HL-60 (cell line): Measurements from ENCODE around the gene RNF130.

ENCODE experiments used
- DNase-seq, 2 experiments: peaks; one replicate each; pipeline ENCODE4 v3.0.0-alpha.2; 2010 to 2020; ENCODE audit warnings: low read depth in 1 of 2, low spot score in 1 of 2
- H3K27ac ChIP-seq: fragments of 250-450 bp; sonication (Bioruptor Pico); replicated peaks from 2 replicates; pipeline ENCODE4 v1.5.1; 2020; ENCODE audit warnings: mild to moderate bottlenecking, moderate library complexity
- H3K27me3 ChIP-seq: fragments of 250-450 bp; sonication (Bioruptor Pico); 2 replicates; pipeline ENCODE4 v1.5.1; 2021; ENCODE audit warnings: mild to moderate bottlenecking, moderate library complexity; ENCODE audit not compliant: insufficient read depth, poor library complexity, severe bottlenecking
- H3K4me3 ChIP-seq: replicated peaks from 2 replicates; pipeline ENCODE4 v1.5.1; 2011; ENCODE audit warnings: mild to moderate bottlenecking, control low read depth, low read length; ENCODE audit not compliant: insufficient read depth
- CTCF ChIP-seq: IDR thresholded peaks from one replicate; pipeline ENCODE4 v1.5.1; 2011; ENCODE audit warnings: low read length, control low read depth, inconsistent platforms; ENCODE audit not compliant: insufficient read depth
- GABPA ChIP-seq: IDR thresholded peaks from 2 replicates; pipeline ENCODE4 v1.6.1; 2012; ENCODE audit warnings: low read depth
- POLR2AphosphoS5 ChIP-seq: IDR thresholded peaks from 2 replicates; pipeline ENCODE4 v1.6.1; 2012; ENCODE audit warnings: low read depth
- SPI1 ChIP-seq: IDR thresholded peaks from 2 replicates; pipeline ENCODE4 v1.6.1; 2012; ENCODE audit warnings: low read depth, mild to moderate bottlenecking, borderline replicate concordance
- TF ChIP-seq, protein P1 (sequence below): IDR thresholded peaks from 2 replicates; pipeline ENCODE4 v1.6.1; 2012; ENCODE audit warnings: low read depth; ENCODE audit not compliant: insufficient replicate concordance

The RNF130 gene

DNA sequence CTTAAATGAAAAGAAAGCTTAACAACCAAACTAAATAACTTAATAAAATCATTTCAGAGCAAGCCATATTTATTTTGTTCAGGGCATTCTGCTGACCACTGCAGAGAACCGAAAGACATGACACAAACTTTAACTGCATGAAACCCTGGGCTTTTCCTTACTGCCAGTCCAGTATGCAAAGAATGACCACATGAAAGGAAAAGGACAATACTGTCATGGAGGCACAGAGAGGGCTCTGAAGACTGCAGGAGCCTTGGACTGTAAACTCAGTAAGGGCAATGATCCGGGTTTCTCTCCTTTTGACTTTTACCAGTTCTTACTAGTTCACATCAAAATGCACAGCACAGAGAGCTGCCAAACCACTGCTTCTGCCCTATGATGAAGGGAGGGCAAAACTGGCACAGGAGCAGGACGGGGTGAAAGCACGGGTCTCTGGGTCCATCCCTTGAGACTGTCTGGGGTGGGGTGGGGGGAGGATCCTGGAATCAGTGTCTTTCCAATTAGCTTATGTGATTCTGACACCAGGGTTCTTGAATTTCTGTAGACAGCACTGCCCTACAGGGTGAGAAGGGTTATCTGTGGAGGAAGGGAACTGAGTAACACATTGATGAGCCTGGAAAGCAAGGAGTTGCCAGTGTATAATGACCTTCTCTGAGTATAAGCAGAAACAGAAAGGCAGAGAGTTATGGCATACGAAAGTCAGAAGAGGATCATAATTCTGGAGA lies 44.7 kb downstream of the RNF130 start:
- no peak for TF ChIP-seq POLR2AphosphoS5
- TF ChIP-seq CTCF, result no peak
- TF ChIP-seq GABPA, result no peak
- TF ChIP-seq, protein P1, sequence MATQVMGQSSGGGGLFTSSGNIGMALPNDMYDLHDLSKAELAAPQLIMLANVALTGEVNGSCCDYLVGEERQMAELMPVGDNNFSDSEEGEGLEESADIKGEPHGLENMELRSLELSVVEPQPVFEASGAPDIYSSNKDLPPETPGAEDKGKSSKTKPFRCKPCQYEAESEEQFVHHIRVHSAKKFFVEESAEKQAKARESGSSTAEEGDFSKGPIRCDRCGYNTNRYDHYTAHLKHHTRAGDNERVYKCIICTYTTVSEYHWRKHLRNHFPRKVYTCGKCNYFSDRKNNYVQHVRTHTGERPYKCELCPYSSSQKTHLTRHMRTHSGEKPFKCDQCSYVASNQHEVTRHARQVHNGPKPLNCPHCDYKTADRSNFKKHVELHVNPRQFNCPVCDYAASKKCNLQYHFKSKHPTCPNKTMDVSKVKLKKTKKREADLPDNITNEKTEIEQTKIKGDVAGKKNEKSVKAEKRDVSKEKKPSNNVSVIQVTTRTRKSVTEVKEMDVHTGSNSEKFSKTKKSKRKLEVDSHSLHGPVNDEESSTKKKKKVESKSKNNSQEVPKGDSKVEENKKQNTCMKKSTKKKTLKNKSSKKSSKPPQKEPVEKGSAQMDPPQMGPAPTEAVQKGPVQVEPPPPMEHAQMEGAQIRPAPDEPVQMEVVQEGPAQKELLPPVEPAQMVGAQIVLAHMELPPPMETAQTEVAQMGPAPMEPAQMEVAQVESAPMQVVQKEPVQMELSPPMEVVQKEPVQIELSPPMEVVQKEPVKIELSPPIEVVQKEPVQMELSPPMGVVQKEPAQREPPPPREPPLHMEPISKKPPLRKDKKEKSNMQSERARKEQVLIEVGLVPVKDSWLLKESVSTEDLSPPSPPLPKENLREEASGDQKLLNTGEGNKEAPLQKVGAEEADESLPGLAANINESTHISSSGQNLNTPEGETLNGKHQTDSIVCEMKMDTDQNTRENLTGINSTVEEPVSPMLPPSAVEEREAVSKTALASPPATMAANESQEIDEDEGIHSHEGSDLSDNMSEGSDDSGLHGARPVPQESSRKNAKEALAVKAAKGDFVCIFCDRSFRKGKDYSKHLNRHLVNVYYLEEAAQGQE, result no peak
- TF ChIP-seq SPI1, result no peak
- DNase-seq, result no peak
- H3K4me3 ChIP-seq, result no peak overlapping the region
- H3K27me3 ChIP-seq, result no peaks in the 10 kb centered on the region
- H3K27ac ChIP-seq, result no peak overlapping the region

DNA sequence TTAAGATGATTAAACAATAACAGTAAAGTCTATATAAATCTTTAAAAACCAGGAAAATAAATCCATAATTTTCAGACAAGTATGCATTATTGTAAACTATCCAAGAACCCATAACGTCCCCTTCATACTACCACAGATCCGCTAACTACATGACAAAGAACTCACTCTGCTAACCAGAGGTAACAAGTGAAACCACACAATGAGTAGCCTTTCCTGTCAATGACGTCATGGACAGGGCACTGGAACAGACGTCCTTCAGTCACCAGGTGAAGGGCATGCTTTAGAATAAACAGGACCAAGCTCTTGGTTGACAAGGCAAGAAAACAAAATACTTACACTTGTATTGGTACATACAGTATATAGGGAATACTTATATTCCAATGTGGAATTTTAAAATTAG lies 45.2 kb downstream of the RNF130 start:
- Histone ChIP-seq H3K27ac (no peak overlapping the region), H3K4me3 (no peak overlapping the region), H3K27me3 (no peaks in the 10 kb centered on the region)
- TF ChIP-seq, protein P1, result no peak
- no peak for TF ChIP-seq GABPA
- no peak for TF ChIP-seq SPI1
- no peak for TF ChIP-seq CTCF
- no peak for TF ChIP-seq POLR2AphosphoS5
- no peak for DNase-seq

- Histone ChIP-seq H3K27me3 (no peaks in the 10 kb centered on the region), H3K4me3 (no peak overlapping the region), H3K27ac (no peak overlapping the region)
- no peak for TF ChIP-seq POLR2AphosphoS5
- TF ChIP-seq GABPA, result no peak
- TF ChIP-seq, protein P1, result no peak
- TF ChIP-seq SPI1, result no peak
- no peak for TF ChIP-seq CTCF
- no peak for DNase-seq
Measured at GRCh38 chr5:180021900-180022299, 49.7 kb downstream of the RNF130 start.
